IMR-90 (cell line): Measurements from ENCODE around the gene MRPL43. TPM values are rescaled to one million over a fixed set of nuclear protein-coding genes. Genes with fewer than 3 reads are reported as not detected.

Source experiments
- ATAC-seq: fragments of 200-7000 bp; cut with Tn5 transposase; 2 replicates; pipeline ENCODE4 v1.9.1; 2020; ENCODE audit warnings: low read depth, mild to moderate bottlenecking, moderate library complexity
- BruUV-seq: library from RNA; stranded (reverse); fragments of 400-500 nt; replicated peaks from 2 replicates; lab custom pipeline; 2021; lab: Mats Ljungman, UMichigan
- CTCF ChIA-PET: fragments of 300-600 bp; formaldehyde crosslinking; extraction: SDS; loops from one replicate; lab custom pipeline; 2021; ENCODE audit warnings: antibody characterized with exemption; lab: Yijun Ruan, JAX
- POLR2A ChIA-PET: fragments of 300-600 bp; sonication (Branson Sonifier 250); formaldehyde crosslinking; loops from one replicate; lab custom pipeline; 2022; ENCODE audit warnings: antibody characterized with exemption; ENCODE audit not compliant: unreplicated experiment; lab: Charles Lee
- DNase-seq: peaks from one replicate; pipeline ENCODE4 v3.0.0; 2013
- H2AFZ ChIP-seq: replicated peaks from 2 replicates; pipeline ENCODE3; 2013; ENCODE audit warnings: low read length, mild to moderate bottlenecking; ENCODE audit not compliant: poor library complexity
- H2AK5ac ChIP-seq: 2 replicates; pipeline ENCODE4 v1.6.1; 2013; ENCODE audit warnings: low read depth, low read length, inconsistent platforms
- H2AK9ac ChIP-seq: replicated peaks from 2 replicates; pipeline ENCODE3; 2013; ENCODE audit warnings: mild to moderate bottlenecking, low read depth, low read length, moderate library complexity; ENCODE audit not compliant: poor library complexity
- H2BK120ac ChIP-seq: 2 replicates; pipeline ENCODE4 v1.6.1; 2013; ENCODE audit warnings: low read depth, low read length, inconsistent platforms
- H2BK15ac ChIP-seq: 3 replicates; pipeline ENCODE4 v1.6.1; 2013; ENCODE audit warnings: low read depth, low read length, inconsistent platforms
- H2BK20ac ChIP-seq: 2 replicates; pipeline ENCODE4 v1.6.1; 2013; ENCODE audit warnings: low read depth, mild to moderate bottlenecking, inconsistent platforms, low read length, moderate library complexity
- H2BK5ac ChIP-seq: 2 replicates; pipeline ENCODE4 v1.6.1; 2013; ENCODE audit warnings: mild to moderate bottlenecking, low read depth, low read length, inconsistent platforms; ENCODE audit not compliant: poor library complexity, severe bottlenecking
- H3K14ac ChIP-seq: replicated peaks from 2 replicates; pipeline ENCODE4 v1.6.1; 2013; ENCODE audit warnings: low read depth, low read length, inconsistent platforms
- H3K18ac ChIP-seq: 2 replicates; pipeline ENCODE4 v1.6.1; 2013; ENCODE audit warnings: low read depth, low read length, control low read depth
- H3K23ac ChIP-seq: 2 replicates; pipeline ENCODE4 v1.6.1; 2013; ENCODE audit warnings: low read depth, low read length, inconsistent platforms
- H3K27ac ChIP-seq: 2 replicates; pipeline ENCODE4 v1.5.1; 2013; ENCODE audit warnings: mild to moderate bottlenecking, control low read depth, low read length; ENCODE audit not compliant: insufficient read depth
- H3K27me3 ChIP-seq: 2 replicates; pipeline ENCODE4 v1.6.1; 2013; ENCODE audit warnings: low read length; ENCODE audit not compliant: control insufficient read depth, insufficient read depth
- H3K36me3 ChIP-seq: 2 replicates; pipeline ENCODE4 v1.6.1; 2013; ENCODE audit warnings: low read length, mixed read lengths; ENCODE audit not compliant: control insufficient read depth, insufficient read depth
- H3K4ac ChIP-seq: 2 replicates; pipeline ENCODE4 v1.6.1; 2013; ENCODE audit warnings: low read depth, low read length, inconsistent platforms
- H3K4me1 ChIP-seq: 2 replicates; pipeline ENCODE4 v1.6.1; 2013; ENCODE audit warnings: low read length, mixed read lengths; ENCODE audit not compliant: control insufficient read depth, insufficient read depth
- H3K4me2 ChIP-seq: 2 replicates; pipeline ENCODE4 v1.6.1; 2013; ENCODE audit warnings: low read depth, mild to moderate bottlenecking, control low read depth, low read length, moderate library complexity
- H3K4me3 ChIP-seq: 2 replicates; pipeline ENCODE4 v1.5.1; 2013; ENCODE audit warnings: low read depth, mild to moderate bottlenecking, control low read depth, low read length, moderate library complexity; ENCODE audit not compliant: insufficient read depth
- H3K56ac ChIP-seq: 2 replicates; pipeline ENCODE4 v1.6.1; 2013; ENCODE audit warnings: low read length, inconsistent platforms; ENCODE audit not compliant: insufficient read depth; ENCODE audit errors: extremely low read depth
- H3K79me1 ChIP-seq, 2 experiments: 2 replicates each; pipeline ENCODE4 v1.6.1; 2013; ENCODE audit warnings: low read length in 2 of 2, inconsistent platforms in 1 of 2, low read depth in 1 of 2
- H3K9ac ChIP-seq: 2 replicates; pipeline ENCODE4 v1.6.1; 2013; ENCODE audit warnings: low read depth, low read length, control low read depth
- H3K9me1 ChIP-seq: 2 replicates; pipeline ENCODE4 v1.6.1; 2013; ENCODE audit warnings: low read length, inconsistent platforms; ENCODE audit not compliant: insufficient read depth
- H3K9me3 ChIP-seq: 2 replicates; pipeline ENCODE4 v1.6.1; 2013; ENCODE audit warnings: low read length; ENCODE audit not compliant: control insufficient read depth, insufficient read depth
- H4K20me1 ChIP-seq: 2 replicates; pipeline ENCODE4 v1.6.1; 2013; ENCODE audit warnings: low read length, inconsistent platforms; ENCODE audit not compliant: insufficient read depth
- H4K5ac ChIP-seq: 2 replicates; pipeline ENCODE4 v1.6.1; 2013; ENCODE audit warnings: mild to moderate bottlenecking, low read depth, low read length, control low read depth
- H4K8ac ChIP-seq, 2 experiments: 2 replicates each; pipeline ENCODE4 v1.6.1; 2013; ENCODE audit warnings: low read depth in 2 of 2, low read length in 2 of 2, control low read depth in 1 of 2, inconsistent platforms in 1 of 2
- H4K91ac ChIP-seq: 2 replicates; pipeline ENCODE4 v1.6.1; 2013; ENCODE audit warnings: low read depth, low read length, inconsistent platforms; ENCODE audit not compliant: insufficient read depth
- CHD1 ChIP-seq: IDR thresholded peaks from 2 replicates; pipeline ENCODE4 v1.6.1; 2012; ENCODE audit warnings: low read depth, low read length, improper control_type of control experiment
- ELK1 ChIP-seq: fragments of 150-350 bp; IDR thresholded peaks from 2 replicates; pipeline ENCODE4 v1.6.1; 2016; ENCODE audit warnings: low read depth, mild to moderate bottlenecking, low read length, moderate library complexity, borderline replicate concordance
- FOS ChIP-seq: fragments of 150-350 bp; IDR thresholded peaks from 2 replicates; pipeline ENCODE4 v1.6.1; 2016; ENCODE audit warnings: low read depth, low read length
- MAFK ChIP-seq: IDR thresholded peaks from 2 replicates; pipeline ENCODE4 v1.6.1; 2012; ENCODE audit warnings: low read depth, low read length, improper control_type of control experiment
- MAZ ChIP-seq: IDR thresholded peaks from 2 replicates; pipeline ENCODE4 v1.6.1; 2012; ENCODE audit warnings: low read depth, mild to moderate bottlenecking, low read length, improper control_type of control experiment, moderate library complexity, borderline replicate concordance
- NFE2L2 ChIP-seq: fragments of 150-350 bp; IDR thresholded peaks from 2 replicates; pipeline ENCODE4 v1.6.1; 2016; ENCODE audit warnings: low read depth, mild to moderate bottlenecking, low read length
- RFX5 ChIP-seq: IDR thresholded peaks from 2 replicates; pipeline ENCODE4 v1.8.0; 2012; ENCODE audit warnings: low read depth, mild to moderate bottlenecking, low read length, moderate library complexity
- SMC3 ChIP-seq: fragments of 150-350 bp; IDR thresholded peaks from 2 replicates; pipeline ENCODE4 v1.6.1; 2016; ENCODE audit warnings: low read depth, mild to moderate bottlenecking, antibody characterized with exemption, low read length, moderate library complexity
- USF2 ChIP-seq: fragments of 150-350 bp; IDR thresholded peaks from 2 replicates; pipeline ENCODE4 v1.6.1; 2017; ENCODE audit warnings: mild to moderate bottlenecking, antibody characterized with exemption, low read length, low read depth
- WGBS, 2 experiments: methylation state at CpG; one replicate each; pipeline versions ENCODE4 v1.1.5 to v1.1.7; 2013; ENCODE audit warnings: missing lambda C conversion rate in 2 of 2; ENCODE audit not compliant: insufficient read length in 1 of 2; ENCODE audit errors: extremely low coverage in 2 of 2; 5-methylcytosine and 5-hydroxymethylcytosine counted together
- dilution Hi-C: fragments of 300-500 bp; cut with HindIII; formaldehyde crosslinking; loops from one replicate; pipeline ENCODE4 v1.14.3; 2018; ENCODE audit warnings: low sequenced_read_pairs; ENCODE audit not compliant: unreplicated experiment
- in situ Hi-C: fragments of 300-500 bp; cut with MboI; formaldehyde crosslinking; loops from 3 replicates; pipeline ENCODE4 v1.14.3; 2019; ENCODE audit warnings: low sequenced_read_pairs, inconsistent platforms, mixed read lengths
- intact Hi-C: fragments of 100-400 bp; cut with micrococcal nuclease; formaldehyde crosslinking; loops from 2 replicates; pipeline ENCODE4 v1.10.0; 2022
- polyA plus RNA-seq, 3 experiments: library from polyadenylated mRNA; depleted of rRNA; stranded (reverse); fragments of >200 nt; gene quantifications; 2 replicates each; pipeline ENCODE4 v1.2.3, GENCODE V29; 2012; ENCODE audit warnings: low replicate concordance in 1 of 3
- total RNA-seq: library from RNA; depleted of rRNA; stranded (reverse); fragments of >200 nt; gene quantifications from 2 replicates; pipeline ENCODE4 v1.2.3, GENCODE V29; 2012

The MRPL43 gene
- total and polyA plus RNA-seq, 2 of the 4 experiments (the other 2 are of a cell fraction) = 61.3 to 142 TPM

- Histone ChIP-seq H3K27me3 (no peaks in the 10 kb centered on the region), H2BK15ac (no peak overlapping the region), H3K14ac (no peak overlapping the region), H4K5ac (no peak overlapping the region), H3K27ac (no peak overlapping the region), H4K20me1 (peaks cover 36% of the 10 kb centered on the region), H2BK20ac (no peak overlapping the region), H2BK120ac (no peak overlapping the region), H2BK5ac (no peak overlapping the region), H2AFZ (no peak overlapping the region), H3K36me3 (peaks cover 49% of the 10 kb centered on the region), H3K56ac (no peak overlapping the region), H3K4me1 (peaks cover 2% of the 10 kb centered on the region), H3K23ac (no peak overlapping the region), H3K9me1 (peaks cover 2% of the 10 kb centered on the region; the same call in 1 of the 2 replicates), H3K79me1 (peaks cover 21 to 64% of the 10 kb centered on the region in 2 experiments; a peak in 3 of 4 replicates), H3K4me2 (no peak overlapping the region), H2AK9ac (no peak overlapping the region), H3K9ac (no peak overlapping the region), H3K18ac (no peak overlapping the region), H2AK5ac (no peak overlapping the region), H3K9me3 (no peaks in the 10 kb centered on the region), H3K4ac (no peak overlapping the region), H4K8ac (no peak overlapping the region), H3K4me3 (no peak overlapping the region), H4K91ac (no peak overlapping the region)
- ATAC-seq (no peak), DNase-seq (no peak)
- intact Hi-C loops (no loop called here), in situ Hi-C loops (no loop called here), dilution Hi-C loops (no loop called here)
- CTCF ChIA-PET = interaction anchor here (1.0 to 1.2 kb wide), 2 partner anchors 16 to 107 kb away, joined by 3 read pairs; no protein-coding TSS in a partner anchor
- POLR2A ChIA-PET = no interaction called here
- TF ChIP-seq SMC3 = no peak
- TF ChIP-seq MAZ = no peak
- no peak for TF ChIP-seq RFX5
- TF ChIP-seq CHD1 = no peak
- no peak for TF ChIP-seq MAFK
- TF ChIP-seq ELK1 = no peak
- no peak for TF ChIP-seq USF2
- no peak for TF ChIP-seq FOS
- TF ChIP-seq NFE2L2 = no peak
- no TSS peak for BruUV-seq
- 94% methylated on average over 6 of the region's 7 CpGs; no CpG with 5 or more reads in 1 of the 2 experiments for WGBS, 2 experiments
Measured at GRCh38 chr10:101035314-101035713, 48.0 kb upstream of the MRPL43 start.
